ENCODE data around the gene CNTN2. TPM values are rescaled to one million over a fixed set of nuclear protein-coding genes. Genes with fewer than 3 reads are reported as not detected.

The CNTN2 gene
- total and polyA plus RNA-seq, 11 donors = 0.04 to 2.4 (median 0.19) TPM; not detected in 3

DNA sequence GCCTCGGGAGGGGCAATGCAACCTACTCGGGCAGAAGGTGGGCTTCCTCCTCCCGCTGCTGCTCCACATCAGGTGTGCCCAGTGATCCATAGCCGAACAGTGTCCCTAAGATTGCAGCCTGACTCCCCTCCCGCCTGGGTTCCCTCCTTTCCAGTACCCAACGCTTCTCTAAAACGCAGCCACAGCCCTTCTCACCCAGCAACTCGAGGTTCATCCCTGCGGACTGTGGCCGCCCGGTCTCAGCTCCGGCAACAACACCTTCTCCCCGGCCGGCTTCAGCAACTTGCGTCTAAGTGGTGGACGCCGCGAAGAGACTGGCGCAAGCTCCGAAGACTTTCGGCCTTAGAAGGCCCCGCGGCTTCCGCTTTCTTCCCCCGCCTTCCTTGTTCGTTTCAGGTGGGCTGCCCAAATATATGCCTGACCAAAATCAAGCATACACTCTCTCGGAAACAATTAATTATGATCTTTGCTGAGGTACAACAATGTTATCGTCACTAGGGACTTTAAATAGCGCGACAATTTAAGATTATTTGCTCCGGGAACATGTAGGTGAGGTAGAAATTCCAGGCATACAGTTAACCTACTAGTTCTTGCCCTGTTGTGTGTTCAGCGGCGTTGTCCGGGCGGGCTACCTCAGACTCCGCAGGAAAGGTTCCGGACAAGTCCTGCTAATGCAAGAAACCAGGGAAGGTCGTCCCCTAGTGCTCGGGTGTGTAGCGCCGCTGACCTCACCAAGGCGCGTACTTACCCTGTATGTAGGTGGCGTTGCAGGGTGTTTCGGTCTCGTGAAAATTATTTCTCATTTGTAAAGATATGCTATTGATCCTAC lies 78.9 kb downstream of the CNTN2 start, which contains the start of gene RBBP5:
RBBP5 (minus strand) TSS at position 319 of the 829 bp plus-strand sequence; CDS start at position 214, 105 bp downstream.
- Histone ChIP-seq H3K4me3 (peak within 1 kb of the TSS; percentile 68 to 96 (median 81)), H3K4me1 (peaks cover 7 to 31% (median 26%) of the 10 kb centered on the region in 12 donors), H3K9me3 (no peaks in the 10 kb centered on the region), H3K36me3 (peaks cover 0 to 26% (median 14%) of the 10 kb centered on the region in 9 donors), H3K27ac (peak within 1 kb of the TSS; percentile 89 to 98 (median 94)), H3K27me3 (no peaks in the 10 kb centered on the region)
- peak; percentile 95 to 97 (median 96) for DNase-seq
- 0 to 1% (median 0%) methylated on average over 38 to 46 of the region's 46 CpGs for WGBS, 4 donors
- ATAC-seq = peak; percentile 99
- TF ChIP-seq, protein P1, sequence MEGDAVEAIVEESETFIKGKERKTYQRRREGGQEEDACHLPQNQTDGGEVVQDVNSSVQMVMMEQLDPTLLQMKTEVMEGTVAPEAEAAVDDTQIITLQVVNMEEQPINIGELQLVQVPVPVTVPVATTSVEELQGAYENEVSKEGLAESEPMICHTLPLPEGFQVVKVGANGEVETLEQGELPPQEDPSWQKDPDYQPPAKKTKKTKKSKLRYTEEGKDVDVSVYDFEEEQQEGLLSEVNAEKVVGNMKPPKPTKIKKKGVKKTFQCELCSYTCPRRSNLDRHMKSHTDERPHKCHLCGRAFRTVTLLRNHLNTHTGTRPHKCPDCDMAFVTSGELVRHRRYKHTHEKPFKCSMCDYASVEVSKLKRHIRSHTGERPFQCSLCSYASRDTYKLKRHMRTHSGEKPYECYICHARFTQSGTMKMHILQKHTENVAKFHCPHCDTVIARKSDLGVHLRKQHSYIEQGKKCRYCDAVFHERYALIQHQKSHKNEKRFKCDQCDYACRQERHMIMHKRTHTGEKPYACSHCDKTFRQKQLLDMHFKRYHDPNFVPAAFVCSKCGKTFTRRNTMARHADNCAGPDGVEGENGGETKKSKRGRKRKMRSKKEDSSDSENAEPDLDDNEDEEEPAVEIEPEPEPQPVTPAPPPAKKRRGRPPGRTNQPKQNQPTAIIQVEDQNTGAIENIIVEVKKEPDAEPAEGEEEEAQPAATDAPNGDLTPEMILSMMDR (IDR thresholded peaks at IDR 0.05) = peak; percentile 41 to 90 (median 61)
- TF ChIP-seq POLR2A (IDR thresholded peaks at IDR 0.05) = peak in 1 of 2 donors; percentile 48
- intact Hi-C loops (cut with DNase I) = loop anchor here in 6 of 10 donors (1.0 to 10.0 kb wide), 5 partner anchors 89 to 135 kb away; partner anchors contain the start of genes DSTYK (in 1 of the 6) and TMCC2 (in 1 of the 6)

DNA sequence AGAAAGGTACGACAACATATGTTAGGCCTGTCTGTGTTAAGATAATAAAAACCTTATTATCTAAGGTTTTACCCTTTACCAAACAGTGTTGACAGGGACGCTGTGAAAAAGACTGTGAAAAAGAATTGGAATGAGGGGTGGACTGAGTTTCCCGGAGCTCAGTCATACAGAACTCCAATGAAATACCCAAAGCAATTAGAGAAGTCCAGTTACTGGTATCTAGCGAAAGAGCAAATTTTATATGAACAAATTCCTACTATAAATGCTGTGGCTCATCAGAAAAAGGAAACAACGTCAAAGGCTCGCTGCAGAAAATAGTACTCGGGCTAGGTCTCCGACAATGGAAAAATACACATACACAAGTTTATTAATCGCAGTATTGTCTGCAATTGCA lies 79.5 kb downstream of the CNTN2 start:
- peak overlapping the region; percentile 68 to 96 (median 81) for H3K4me3 ChIP-seq
- TF ChIP-seq, protein P1 (IDR thresholded peaks at IDR 0.05) = peak in 1 of 12 donors; percentile 2
- no peak for TF ChIP-seq POLR2A (IDR thresholded peaks at IDR 0.05)
- ATAC-seq (peak in 2 of 4 donors; percentile 2 to 10), DNase-seq (no peak)
- no peaks in the 10 kb centered on the region for H3K27me3 ChIP-seq
- peaks cover 0 to 20% (median 11%) of the 10 kb centered on the region in 9 donors for H3K36me3 ChIP-seq
- H3K9me3 ChIP-seq = no peaks in the 10 kb centered on the region
- H3K4me1 ChIP-seq = peaks cover 7 to 31% (median 26%) of the 10 kb centered on the region in 12 donors
- intact Hi-C loops (cut with DNase I) = loop anchor here in 6 of 10 donors (1.0 to 10.0 kb wide), 5 partner anchors 88 to 135 kb away; partner anchors contain the start of genes DSTYK (in 1 of the 6) and TMCC2 (in 1 of the 6)
- 21 to 37% (median 29%) methylated on average over 9 of the region's 9 CpGs for WGBS, 4 donors
- peak overlapping the region; percentile 89 to 98 (median 94) for H3K27ac ChIP-seq

DNA sequence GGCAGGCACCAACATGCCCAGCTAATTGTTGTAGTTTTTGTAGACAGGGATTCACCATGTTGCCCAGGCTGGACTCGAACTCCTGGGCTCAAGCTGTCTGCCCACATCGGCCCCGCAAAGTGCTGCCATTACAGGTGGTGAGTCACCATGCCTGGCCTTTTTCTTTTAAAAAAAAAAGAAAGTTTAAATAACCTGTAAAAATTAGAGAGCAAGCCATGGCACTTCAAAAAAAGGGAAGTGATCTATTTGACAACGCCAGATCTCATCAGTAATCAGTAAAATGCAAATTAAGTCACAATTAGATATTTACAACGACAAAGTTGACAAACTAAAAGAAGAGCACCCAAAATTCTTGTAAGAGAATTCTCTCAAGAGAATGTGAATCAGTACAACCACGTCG lies 81.7 kb downstream of the CNTN2 start:
- intact Hi-C loops (cut with DNase I) = loop anchor here in 5 of 10 donors (5.0 to 10.0 kb wide), 2 partner anchors 100 to 133 kb away; partner anchors contain the start of gene TMCC2 (in 1 of the 5)
- WGBS, 4 donors = 82 to 87% (median 85%) methylated on average over 7 of the region's 7 CpGs
- H3K36me3 ChIP-seq = no peaks in the 10 kb centered on the region
- no peaks in the 10 kb centered on the region for H3K9me3 ChIP-seq
- DNase-seq (no peak), ATAC-seq (no peak)
- H3K27me3 ChIP-seq = no peaks in the 10 kb centered on the region
- H3K27ac ChIP-seq = no peak overlapping the region
- peaks cover 7 to 24% (median 21%) of the 10 kb centered on the region in 12 donors for H3K4me1 ChIP-seq
- no peak overlapping the region for H3K4me3 ChIP-seq
- no peak for TF ChIP-seq POLR2A (IDR thresholded peaks at IDR 0.05)
- TF ChIP-seq, protein P1 (IDR thresholded peaks at IDR 0.05) = no peak

DNA sequence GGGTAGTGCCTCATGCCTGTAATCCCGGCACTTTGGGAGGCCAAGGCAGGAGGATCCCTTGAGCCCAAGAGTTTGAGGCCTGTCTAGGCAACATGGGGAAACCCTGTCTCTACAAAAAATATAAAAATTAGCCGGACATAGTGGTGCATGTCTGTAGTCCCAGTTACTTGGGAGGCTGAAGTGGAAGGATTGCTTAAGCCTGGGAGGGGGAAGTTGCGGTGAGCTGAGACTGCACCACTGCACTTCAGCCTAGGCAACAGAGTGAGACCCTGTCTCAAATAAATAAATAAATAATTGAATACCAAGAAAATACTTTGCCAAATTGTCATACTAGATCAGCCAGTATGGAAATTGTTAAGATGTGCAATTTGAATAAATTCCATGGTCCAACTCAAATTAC lies 84.6 kb downstream of the CNTN2 start:
- Histone ChIP-seq H3K9me3 (no peaks in the 10 kb centered on the region), H3K27me3 (no peaks in the 10 kb centered on the region), H3K4me3 (no peak overlapping the region), H3K4me1 (peaks cover 0 to 6% (median 4%) of the 10 kb centered on the region in 12 donors), H3K27ac (no peak overlapping the region), H3K36me3 (no peaks in the 10 kb centered on the region)
- ATAC-seq (no peak), DNase-seq (no peak)
- 80 to 92% (median 87%) methylated on average over 3 of the region's 3 CpGs for WGBS, 4 donors
- intact Hi-C loops (cut with DNase I) = loop anchor here in 1 of 10 donors (10.0 kb wide), 1 partner anchor 97 kb away; the partner anchor contains the start of gene TMCC2
- TF ChIP-seq, protein P1 (IDR thresholded peaks at IDR 0.05) = no peak
- TF ChIP-seq POLR2A (IDR thresholded peaks at IDR 0.05) = no peak
